Activated T-helper 2 cell treated with anti-CD3 and anti-CD28 coated beads, Interferon-gamma antibody, Interleukin-2, Interleukin-4, amounts not matched to agents 10 μg/mL and 5 μg/mL and 100 μg/mL, durations not matched to agents 14 hours and 24 hours and 36 hours (primary cell): Measurements from ENCODE around the gene ZNF670. TPM values are rescaled to one million over a fixed set of nuclear protein-coding genes. Genes with fewer than 3 reads are reported as not detected.
"Not testable (repeated sequence)": the region's sequence is repeated elsewhere in the genome, so short reads cannot be mapped to it uniquely, and the experiment has no call there.

Experiments used
- DNase-seq: peaks from one replicate; pipeline ENCODE4 v3.0.0; 2021; ENCODE audit warnings: low spot score
- H3K27ac Mint-ChIP-seq: one replicate; pipeline ENCODE4 v1.8.0; 2021; ENCODE audit warnings: mixed read lengths
- H3K27me3 Mint-ChIP-seq: one replicate; pipeline ENCODE4 v1.8.0; 2021; ENCODE audit warnings: low read depth, mixed read lengths
- H3K36me3 Mint-ChIP-seq: one replicate; pipeline ENCODE4 v1.8.0; 2021; ENCODE audit warnings: low read depth, mixed read lengths
- H3K4me1 Mint-ChIP-seq: one replicate; pipeline ENCODE4 v1.8.0; 2021; ENCODE audit warnings: low read depth, mixed read lengths
- H3K4me3 Mint-ChIP-seq: one replicate; pipeline ENCODE4 v1.8.0; 2021; ENCODE audit warnings: low read depth, mild to moderate bottlenecking, moderate library complexity, mixed read lengths
- H3K9me3 Mint-ChIP-seq: one replicate; pipeline ENCODE4 v1.8.0; 2021; ENCODE audit warnings: mixed read lengths
- intact Hi-C: fragments of 100-400 bp; cut with micrococcal nuclease; formaldehyde crosslinking; loops from one replicate; pipeline ENCODE4 v1.15.1; 2023
- total RNA-seq: library from RNA; stranded (reverse); gene quantifications from 2 replicates; pipeline ENCODE4 v1.2.3, GENCODE V29; 2022

The ZNF670 gene
- total RNA-seq, 1 donor from 2014 or later, result 2.3 TPM

DNA sequence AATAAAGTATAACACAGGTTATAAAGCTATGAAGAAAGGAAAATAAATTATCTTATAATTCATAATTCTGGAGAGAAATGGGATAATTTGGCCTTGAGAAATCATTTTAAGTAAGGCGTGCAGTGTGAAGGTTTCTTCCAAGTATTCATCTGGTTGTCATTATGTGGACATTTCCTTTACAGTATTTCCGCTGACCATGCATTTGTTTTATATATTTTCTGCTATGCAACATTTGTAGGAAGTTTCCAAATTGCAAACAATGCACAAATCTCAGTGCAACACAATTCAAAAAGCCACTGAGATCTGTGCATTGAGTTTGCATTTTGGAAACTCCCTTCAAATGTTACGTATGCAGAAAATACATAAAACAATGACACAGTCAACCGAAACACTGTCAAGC lies 17.8 kb downstream of the ZNF670 start:
- Mint-ChIP-seq H3K36me3 (peaks cover 28% of the 10 kb centered on the region), H3K27ac (no peak overlapping the region), H3K27me3 (no peaks in the 10 kb centered on the region), H3K4me1 (peaks cover 2% of the 10 kb centered on the region), H3K9me3 (peaks cover 87% of the 10 kb centered on the region), H3K4me3 (no peak overlapping the region)
- intact Hi-C loops, result no loop called here
- DNase-seq, result no peak

DNA sequence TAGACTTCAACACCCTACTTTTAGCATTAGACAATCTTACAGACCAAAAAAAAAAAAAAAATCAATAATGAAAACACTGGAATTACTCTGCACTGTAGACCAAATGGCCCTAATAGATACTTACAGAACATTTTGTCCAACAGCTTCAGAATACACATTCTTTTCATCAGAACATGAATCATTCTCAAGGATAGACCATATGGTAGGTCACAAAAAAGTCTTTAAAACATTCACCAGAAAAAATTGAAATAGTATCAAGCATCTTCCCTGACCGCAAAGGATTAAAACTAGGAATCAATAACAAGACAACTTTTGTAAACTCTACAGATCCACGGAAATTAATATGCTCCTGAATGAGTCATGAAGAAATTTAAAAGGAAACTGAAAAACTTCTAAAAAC lies 22.5 kb downstream of the ZNF670 start:
- Mint-ChIP-seq H3K4me3 (no peak overlapping the region), H3K4me1 (peaks cover 2% of the 10 kb centered on the region), H3K27me3 (no peaks in the 10 kb centered on the region), H3K27ac (no peak overlapping the region), H3K9me3 (peaks cover 78% of the 10 kb centered on the region), H3K36me3 (peaks cover 19% of the 10 kb centered on the region)
- intact Hi-C loops, result no loop called here
- no peak for DNase-seq

DNA sequence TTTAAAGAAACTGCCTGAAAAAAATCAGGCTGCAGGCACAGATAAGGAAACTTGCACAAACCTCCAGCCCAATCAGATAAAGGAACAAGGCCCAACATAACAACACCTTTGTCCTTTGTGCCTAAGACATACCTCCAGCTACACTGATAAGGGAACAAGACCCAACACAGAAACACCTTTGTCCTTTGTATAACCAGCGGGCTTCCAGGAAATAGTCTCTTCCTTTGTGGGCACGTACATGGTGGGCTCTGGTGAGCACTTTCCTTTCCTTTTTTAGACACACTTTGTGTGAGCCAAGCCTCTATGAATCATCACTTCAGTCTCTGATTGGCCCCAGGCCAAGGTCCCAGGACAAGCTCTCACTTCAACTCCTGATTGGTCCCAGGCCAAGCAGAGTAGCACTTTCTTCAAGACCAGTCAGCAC lies 23.6 kb downstream of the ZNF670 start:
- peaks cover 2% of the 10 kb centered on the region for H3K4me1 Mint-ChIP-seq
- no peak overlapping the region for H3K27ac Mint-ChIP-seq
- no peaks in the 10 kb centered on the region for H3K27me3 Mint-ChIP-seq
- no peak overlapping the region for H3K4me3 Mint-ChIP-seq
- intact Hi-C loops, result no loop called here
- peaks cover 72% of the 10 kb centered on the region for H3K9me3 Mint-ChIP-seq
- H3K36me3 Mint-ChIP-seq, result peaks cover 19% of the 10 kb centered on the region
- DNase-seq, result no peak

DNA sequence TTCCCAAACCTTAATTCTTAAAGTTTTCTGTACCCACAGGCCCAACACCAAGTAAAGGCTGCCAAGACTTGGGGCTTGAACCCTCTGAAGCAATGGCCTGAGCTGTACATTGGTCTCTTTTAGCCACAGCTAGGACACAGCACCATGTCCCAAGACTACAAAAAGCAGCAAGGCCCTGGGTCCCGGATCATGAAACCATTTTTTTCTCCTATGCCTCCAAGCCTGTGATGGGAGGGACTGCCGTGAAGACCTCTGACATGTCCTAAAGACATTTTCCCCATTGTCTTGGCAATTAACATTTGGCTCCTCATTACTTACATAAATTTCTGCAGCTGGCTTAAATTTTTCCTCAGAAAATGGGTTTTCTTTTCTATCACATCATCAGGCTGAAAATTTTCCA lies 30.9 kb downstream of the ZNF670 start:
- intact Hi-C loops, result no loop called here
- Mint-ChIP-seq H3K4me3 (no peak overlapping the region), H3K36me3 (peaks cover 18% of the 10 kb centered on the region), H3K27ac (no peak overlapping the region), H3K9me3 (peaks cover 75% of the 10 kb centered on the region), H3K27me3 (no peaks in the 10 kb centered on the region), H3K4me1 (no peaks in the 10 kb centered on the region)
- no peak for DNase-seq

DNA sequence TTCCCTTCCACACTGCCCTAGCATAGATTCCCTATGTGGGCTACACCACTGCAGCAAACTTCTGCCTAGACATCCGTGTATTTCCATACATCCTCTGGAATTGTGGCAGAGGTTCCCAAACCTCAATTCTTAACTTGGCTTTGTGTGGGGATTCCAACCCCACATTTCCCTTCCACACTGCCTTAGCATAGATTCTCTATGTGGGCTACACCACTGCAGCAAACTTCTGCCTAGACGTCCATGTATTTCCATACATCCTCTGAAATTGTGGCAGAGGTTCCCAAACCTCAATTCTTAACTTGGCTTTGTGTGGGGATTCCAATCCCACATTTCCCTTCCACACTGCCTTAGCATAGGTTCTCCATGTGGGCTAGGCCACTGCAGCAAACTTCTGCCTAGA lies 31.4 kb downstream of the ZNF670 start:
- intact Hi-C loops, result no loop called here
- H3K4me3 Mint-ChIP-seq, result no peak overlapping the region
- H3K27ac Mint-ChIP-seq, result no peak overlapping the region
- peaks cover 75% of the 10 kb centered on the region for H3K9me3 Mint-ChIP-seq
- H3K36me3 Mint-ChIP-seq, result peaks cover 20% of the 10 kb centered on the region
- H3K4me1 Mint-ChIP-seq, result no peaks in the 10 kb centered on the region
- H3K27me3 Mint-ChIP-seq, result no peaks in the 10 kb centered on the region
- no peak for DNase-seq

DNA sequence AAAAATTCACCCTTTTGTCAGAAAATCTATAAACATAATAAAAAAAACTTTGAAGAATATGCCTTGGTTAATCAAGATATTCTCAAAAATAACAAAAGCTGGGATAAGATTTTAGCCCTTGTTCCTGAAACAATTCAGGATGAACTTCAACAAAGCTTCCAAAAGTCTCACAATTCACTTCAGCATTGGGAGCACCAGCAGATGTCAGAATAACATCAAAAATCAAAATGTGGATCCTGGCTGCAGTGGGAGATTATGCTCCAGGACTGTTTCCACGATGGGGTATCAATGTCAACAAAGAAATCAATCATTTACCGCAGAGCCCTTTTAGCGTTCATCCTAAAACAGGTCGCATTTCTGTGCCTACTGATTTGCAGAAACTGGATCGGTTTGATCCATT lies 35.2 kb downstream of the ZNF670 start:
- H3K36me3 Mint-ChIP-seq, result peaks cover 26% of the 10 kb centered on the region
- no peak overlapping the region for H3K4me3 Mint-ChIP-seq
- intact Hi-C loops, result no loop called here
- H3K27me3 Mint-ChIP-seq, result no peaks in the 10 kb centered on the region
- no peak overlapping the region for H3K27ac Mint-ChIP-seq
- H3K4me1 Mint-ChIP-seq, result no peaks in the 10 kb centered on the region
- H3K9me3 Mint-ChIP-seq, result peaks cover 79% of the 10 kb centered on the region
- DNase-seq, result no peak

DNA sequence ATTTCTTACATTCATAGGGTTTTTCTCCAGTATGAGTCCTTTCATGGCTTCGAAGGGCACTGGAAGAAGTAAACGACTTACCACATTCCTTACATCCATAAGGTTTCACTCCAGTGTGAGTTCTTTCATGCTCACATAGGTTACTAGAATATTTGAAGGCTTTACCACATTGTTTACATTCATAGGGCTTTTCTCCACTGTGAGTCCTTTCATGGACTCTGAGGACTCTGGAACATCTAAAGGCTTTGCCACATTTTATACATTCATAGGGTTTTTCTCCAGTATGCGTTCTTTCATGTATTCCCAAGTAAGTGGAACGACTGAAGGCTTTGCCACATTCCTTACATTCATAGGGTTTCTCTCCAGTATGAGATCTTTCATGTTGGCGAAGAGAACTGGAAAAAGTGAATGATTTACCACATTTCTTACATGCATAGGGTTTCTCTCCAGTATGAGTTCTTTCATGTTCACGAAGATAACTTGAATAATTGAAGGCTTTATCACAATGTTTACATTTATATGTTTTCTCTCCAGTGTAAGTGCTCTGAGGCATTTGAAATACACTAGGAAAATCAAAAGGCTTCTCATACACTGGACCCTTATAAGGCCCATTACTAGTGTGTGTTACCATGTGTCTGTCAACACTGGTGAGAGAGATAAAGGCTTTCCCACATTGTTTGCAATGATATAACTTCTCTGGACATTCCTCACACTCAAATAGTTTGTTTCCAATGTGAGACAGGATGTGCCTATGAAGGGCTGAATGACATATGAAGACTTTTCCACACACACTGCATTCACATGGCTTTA lies 40.9 kb downstream of the ZNF670 start:
- DNase-seq, result no peak
- peaks cover 44% of the 10 kb centered on the region for H3K36me3 Mint-ChIP-seq
- peaks cover 75% of the 10 kb centered on the region for H3K9me3 Mint-ChIP-seq
- intact Hi-C loops, result no loop called here
- H3K27ac Mint-ChIP-seq, result no peak overlapping the region
- H3K4me1 Mint-ChIP-seq, result no peaks in the 10 kb centered on the region
- no peak overlapping the region for H3K4me3 Mint-ChIP-seq
- H3K27me3 Mint-ChIP-seq, result no peaks in the 10 kb centered on the region

DNA sequence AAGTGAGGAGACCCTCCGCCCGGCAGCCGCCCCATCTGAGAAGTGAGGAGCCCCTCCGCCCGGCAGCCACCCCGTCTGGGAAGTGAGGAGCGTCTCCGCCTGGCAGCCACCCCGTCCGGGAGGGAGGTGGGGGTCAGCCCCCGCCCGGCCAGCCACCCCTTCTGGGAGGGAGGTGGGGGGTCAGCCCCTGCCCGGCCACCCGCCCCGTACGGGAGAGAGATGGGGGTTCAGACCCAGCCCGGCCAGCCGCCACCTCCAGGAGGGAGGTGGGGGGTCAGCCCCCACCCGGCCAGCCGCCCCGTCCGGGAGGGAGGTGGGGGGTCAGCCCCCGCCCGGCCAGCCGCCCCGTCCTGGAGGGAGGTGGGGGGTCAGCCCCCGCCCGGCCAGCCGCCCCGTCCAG lies 46.3 kb downstream of the ZNF670 start:
- H3K4me3 Mint-ChIP-seq, intact Hi-C loops, H3K27me3 Mint-ChIP-seq, H3K27ac Mint-ChIP-seq, DNase-seq, H3K4me1 Mint-ChIP-seq: not testable (repeated sequence)
- Mint-ChIP-seq H3K9me3 (peaks cover 58% of the 10 kb centered on the region), H3K36me3 (peaks cover 20% of the 10 kb centered on the region)

Other genes starting within 250 kb of the ZNF670 start
- gene AHCTF1, start 146.9 kb downstream of the ZNF670 start, total RNA-seq, result 47.2 and 47.7 TPM in 2 replicates
- gene ZNF695, start 70.8 kb downstream of the ZNF670 start, total RNA-seq, result 1.2 and 1.5 TPM in 2 replicates
- 8.2 and 8.7 TPM in 2 replicates for gene ZNF669, start 25.5 kb upstream of the ZNF670 start, total RNA-seq
- 14.0 and 16.9 TPM in 2 replicates for gene ZNF124, start 93.2 kb upstream of the ZNF670 start, total RNA-seq
- gene VN1R5, start 177.3 kb upstream of the ZNF670 start, total RNA-seq, result not detected in 2 replicates